A549 (cell line): ENCODE results near the gene PSIP1. TPM values are rescaled to one million over a fixed set of nuclear protein-coding genes. Genes with fewer than 3 reads are reported as not detected.
A peak's percentile ranks its signal among the peaks of the same experiment; 100 is the strongest.

Experiments used
- ATAC-seq, 2 experiments: fragments of 200-7000 bp in 1 of 2; fragments of >200 bp in 1 of 2; cut with Nextera tagmentation in 1 of 2; cut with Tn5 transposase in 1 of 2; 3 replicates each; pipeline versions ENCODE4 v1.8.0 to v1.9.1; 2018 to 2020; ENCODE audit warnings: mild to moderate bottlenecking in 1 of 2, moderate library complexity in 1 of 2
- CTCF ChIA-PET: fragments of 300-600 bp; sonication (Branson Sonifier 250); formaldehyde crosslinking; extraction: SDS; loops from one replicate; lab custom pipeline; 2021; ENCODE audit warnings: antibody characterized with exemption, inconsistent platforms; lab: Yijun Ruan, JAX
- POLR2A ChIA-PET: fragments of 350-600 bp; formaldehyde crosslinking; extraction: SDS; loops from one replicate; lab custom pipeline; 2021; ENCODE audit warnings: antibody characterized with exemption, inconsistent platforms; lab: Yijun Ruan, JAX
- DNase-seq, 2 experiments: peaks; one replicate each; pipeline versions ENCODE4 v3.0.0 to v3.0.0-alpha.2; 2011 to 2016; ENCODE audit warnings: low read depth in 1 of 2, low spot score in 1 of 2
- FAIRE-seq: peaks from 2 replicates; lab custom pipeline; 2011; peaks lifted over from hg19 to GRCh38; lab: Jason Lieb, UNC
- H3K27ac ChIP-seq, 2 experiments: fragments of >200 bp; sonication (Bioruptor Twin); formaldehyde crosslinking; 3 replicates each; pipeline ENCODE4 v1.5.1; 2016 to 2017
- H3K4me1 ChIP-seq: fragments of >200 bp; sonication (Bioruptor Twin); formaldehyde crosslinking; 3 replicates; pipeline ENCODE4 v1.6.1; 2016
- H3K4me2 ChIP-seq: fragments of >200 bp; sonication (Bioruptor Twin); formaldehyde crosslinking; 3 replicates; pipeline ENCODE4 v1.6.1; 2016
- H3K4me3 ChIP-seq: fragments of >200 bp; sonication (Bioruptor Twin); formaldehyde crosslinking; 3 replicates; pipeline ENCODE4 v1.5.1; 2016
- H3K9me3 ChIP-seq: fragments of >200 bp; sonication (Bioruptor Twin); formaldehyde crosslinking; 3 replicates; pipeline ENCODE4 v1.6.1; 2016
- ATOH8 ChIP-seq: fragments of 250-450 bp; sonication (Bioruptor Pico); IDR thresholded peaks from 2 replicates; pipeline ENCODE4 v1.5.0; 2020; ENCODE audit warnings: low read depth, mild to moderate bottlenecking, moderate library complexity
- BHLHE40 ChIP-seq: IDR thresholded peaks from 2 replicates; pipeline ENCODE4 v1.6.1; 2012; ENCODE audit warnings: low read depth, low read length, inconsistent platforms
- CBX2 ChIP-seq: fragments of 200-600 bp; sonication (generic); IDR thresholded peaks from 2 replicates; pipeline ENCODE4 v1.6.1; 2016; ENCODE audit warnings: low read depth, mild to moderate bottlenecking, borderline replicate concordance
- CHD4 ChIP-seq: fragments of 200-600 bp; sonication (generic); IDR thresholded peaks from 2 replicates; pipeline ENCODE4 v1.6.1; 2016; ENCODE audit warnings: antibody characterized with exemption, mild to moderate bottlenecking, borderline replicate concordance
- E2F6 ChIP-seq: IDR thresholded peaks from 2 replicates; pipeline ENCODE4 v1.6.1; 2012; ENCODE audit warnings: low read depth, borderline replicate concordance
- EHMT2 ChIP-seq: fragments of 200-600 bp; sonication (generic); IDR thresholded peaks from 2 replicates; pipeline ENCODE4 v1.6.1; 2016; ENCODE audit warnings: antibody characterized with exemption, low read depth, mild to moderate bottlenecking, moderate library complexity
- FOSB ChIP-seq: fragments of 250-450 bp; sonication (Bioruptor Pico); IDR thresholded peaks from 2 replicates; pipeline ENCODE4 v1.5.0; 2020; ENCODE audit warnings: mild to moderate bottlenecking, moderate library complexity
- HDAC2 ChIP-seq: fragments of 200-600 bp; sonication (generic); IDR thresholded peaks from 2 replicates; pipeline ENCODE4 v1.6.1; 2016
- HES2 ChIP-seq: fragments of >200 bp; sonication (Bioruptor Twin); formaldehyde crosslinking; IDR thresholded peaks from 2 replicates; pipeline ENCODE4 v1.6.1; 2016
- HOXA7 ChIP-seq: fragments of 250-450 bp; sonication (Bioruptor Pico); IDR thresholded peaks from 2 replicates; pipeline ENCODE4 v1.5.0; 2020; ENCODE audit warnings: mild to moderate bottlenecking, moderate library complexity
- HOXB5 ChIP-seq: fragments of 250-450 bp; sonication (Bioruptor Pico); IDR thresholded peaks from 2 replicates; pipeline ENCODE4 v1.5.0; 2020; ENCODE audit warnings: mild to moderate bottlenecking, moderate library complexity
- KDM1A ChIP-seq: fragments of 200-600 bp; sonication (generic); IDR thresholded peaks from 2 replicates; pipeline ENCODE4 v1.6.1; 2016; ENCODE audit warnings: low read depth, mild to moderate bottlenecking
- MAFK ChIP-seq: fragments of 450-650 bp; IDR thresholded peaks from 2 replicates; pipeline ENCODE4 v1.6.1; 2014; ENCODE audit not compliant: partially characterized antibody
- MYC ChIP-seq: IDR thresholded peaks from 2 replicates; pipeline ENCODE4 v1.6.1; 2012; ENCODE audit warnings: mild to moderate bottlenecking, inconsistent platforms, low read length, improper control_type of control experiment, borderline replicate concordance
- NFE2L2 ChIP-seq: fragments of 150-350 bp; conservative IDR thresholded peaks from 2 replicates; pipeline ENCODE4 v1.6.1; 2014; ENCODE audit warnings: low read length
- NPAS2 ChIP-seq: fragments of 250-450 bp; sonication (Bioruptor Pico); IDR thresholded peaks from 2 replicates; pipeline ENCODE4 v1.8.0; 2022; ENCODE audit warnings: mild to moderate bottlenecking, moderate library complexity, borderline replicate concordance
- POLR2AphosphoS2 ChIP-seq: conservative IDR thresholded peaks from 2 replicates; pipeline ENCODE4 v1.6.1; 2012; ENCODE audit warnings: low read length, improper control_type of control experiment, inconsistent platforms
- RARB ChIP-seq: fragments of 250-450 bp; sonication (Bioruptor Pico); IDR thresholded peaks from 2 replicates; pipeline ENCODE4 v1.8.0; 2021; ENCODE audit warnings: mild to moderate bottlenecking, moderate library complexity
- RFX5 ChIP-seq: fragments of 450-650 bp; IDR thresholded peaks from 2 replicates; pipeline ENCODE4 v1.7.1; 2014; ENCODE audit warnings: antibody characterized with exemption, mild to moderate bottlenecking, moderate library complexity
- RNF2 ChIP-seq: fragments of 200-600 bp; sonication (generic); IDR thresholded peaks from 2 replicates; pipeline ENCODE4 v1.6.1; 2016; ENCODE audit warnings: low read depth, mild to moderate bottlenecking, antibody characterized with exemption, moderate library complexity, borderline replicate concordance
- SMC3 ChIP-seq: fragments of >200 bp; sonication (Bioruptor Twin); formaldehyde crosslinking; IDR thresholded peaks from 3 replicates; pipeline ENCODE4 v1.6.1; 2018; ENCODE audit warnings: inconsistent platforms
- SREBF2 ChIP-seq: fragments of 450-650 bp; IDR thresholded peaks from 2 replicates; pipeline ENCODE4 v1.6.1; 2014; ENCODE audit warnings: mild to moderate bottlenecking, moderate library complexity
- TFCP2L1 ChIP-seq: fragments of 250-450 bp; sonication (Bioruptor Pico); IDR thresholded peaks from 2 replicates; pipeline ENCODE4 v1.5.0; 2021; ENCODE audit warnings: mild to moderate bottlenecking
- USF2 ChIP-seq: fragments of 450-650 bp; IDR thresholded peaks from 2 replicates; pipeline ENCODE4 v1.6.1; 2014; ENCODE audit warnings: antibody characterized with exemption
- WGBS: methylation state at CpG from one replicate; pipeline ENCODE4 v1.1.6; 2017; ENCODE audit errors: missing lambda C conversion rate; 5-methylcytosine and 5-hydroxymethylcytosine counted together
- polyA plus RNA-seq, 4 experiments: library from polyadenylated mRNA; depleted of rRNA in 3 of 4; stranded (reverse); fragments of >200 nt; fragmentation: RNase III in 1 of 4; extraction: RNeasy Plus Mini Kit Qiagen cat#74134 plus additional on column Dnase treatment in 1 of 4; gene quantifications; 2 replicates in 3 of 4; 3 replicates in 1 of 4; pipeline ENCODE4 v1.2.3, GENCODE V29; 2011 to 2017

PSIP1 gene
- polyA plus RNA-seq, 2 of the 4 experiments (the other 2 are of a cell fraction): 84.2 to 119 TPM

GRCh38 chr9:15469862-15470261, 40.9 kb downstream of the PSIP1 start:
- ATAC-seq (no peak), DNase-seq (no peak), FAIRE-seq (peak; percentile 56)
- no peaks in the 10 kb centered on the region for H3K9me3 ChIP-seq
- no peak overlapping the region for H3K4me3 ChIP-seq
- no peaks in the 10 kb centered on the region for H3K4me1 ChIP-seq
- 89% methylated on average over 2 of the region's 2 CpGs for WGBS
- H3K27ac ChIP-seq: no peak overlapping the region
- TF ChIP-seq HDAC2 (no peak), RNF2 (no peak), USF2 (no peak), BHLHE40 (no peak)
- ChIA-PET POLR2A (no interaction called here), CTCF (interaction anchor here (0.9 to 1.5 kb wide), 3 partner anchors 9 to 11 kb away, joined by 3 to 4 read pairs (median 3); no protein-coding TSS in a partner anchor)
- no peak overlapping the region for H3K4me2 ChIP-seq

- ATAC-seq (no peak), DNase-seq (no peak), FAIRE-seq (no peak)
- no peak overlapping the region for H3K27ac ChIP-seq
- 74% methylated on average over 1 of the region's 1 CpG for WGBS
- POLR2A ChIA-PET: interaction anchor here (1.6 kb wide), 1 partner anchor 84 kb away, joined by 4 read pairs; the partner anchor contains the start of gene CCDC171
- CTCF ChIA-PET: interaction anchor here (1.1 to 1.5 kb wide), 2 partner anchors 9 to 12 kb away, joined by 3 to 4 read pairs; no protein-coding TSS in a partner anchor
- TF ChIP-seq KDM1A: no peak
- no peak for TF ChIP-seq RFX5
- no peak for TF ChIP-seq HES2
- no peak for TF ChIP-seq EHMT2
- TF ChIP-seq CHD4: no peak
- TF ChIP-seq FOSB (CRISPR knock-in tag): no peak
- no peak for TF ChIP-seq SREBF2
- TF ChIP-seq HOXB5 (CRISPR knock-in tag): no peak
- TF ChIP-seq POLR2AphosphoS2: no peak
- no peak for TF ChIP-seq SMC3
- no peak for TF ChIP-seq NPAS2 (CRISPR knock-in tag)
- no peak for TF ChIP-seq TFCP2L1
- no peak for TF ChIP-seq RARB (CRISPR knock-in tag)
- TF ChIP-seq ATOH8: no peak
- TF ChIP-seq E2F6: no peak
- no peak for TF ChIP-seq MAFK
- no peak for TF ChIP-seq HOXA7 (CRISPR knock-in tag)
- TF ChIP-seq CBX2: no peak
- no peak for TF ChIP-seq NFE2L2
- no peak overlapping the region for H3K4me2 ChIP-seq
- no peaks in the 10 kb centered on the region for H3K9me3 ChIP-seq
- H3K4me1 ChIP-seq: no peaks in the 10 kb centered on the region
- H3K4me3 ChIP-seq: no peak overlapping the region
These were observed 41.4 kb downstream of the PSIP1 start for GRCh38 chr9:15469406-15469805.

GRCh38 chr9:15468145-15468544, 42.6 kb downstream of the PSIP1 start:
- Histone ChIP-seq H3K4me1 (no peaks in the 10 kb centered on the region), H3K27ac (no peak overlapping the region), H3K9me3 (no peaks in the 10 kb centered on the region), H3K4me2 (no peak overlapping the region), H3K4me3 (no peak overlapping the region)
- WGBS: 87% methylated on average over 3 of the region's 3 CpGs
- POLR2A ChIA-PET: interaction anchor here (1.6 kb wide), 1 partner anchor 85 kb away, joined by 4 read pairs; the partner anchor contains the start of gene CCDC171
- DNase-seq: no peak
- CTCF ChIA-PET: interaction anchor here (0.8 to 1.0 kb wide), 2 partner anchors 151 to 195 kb away, joined by 3 read pairs; no protein-coding TSS in a partner anchor
- no peak for ATAC-seq
- FAIRE-seq: no peak
- TF ChIP-seq NFE2L2: no peak
- no peak for TF ChIP-seq MYC
- TF ChIP-seq USF2: no peak
- TF ChIP-seq, all 56 proteins: peak for 0
